HepG2 (cell line): ENCODE results near the gene RFTN1. TPM values are rescaled to one million over a fixed set of nuclear protein-coding genes. Genes with fewer than 3 reads are reported as not detected.

Experiments
- ATAC-seq: fragments of 200-7000 bp; cut with Tn5 transposase; 3 replicates; pipeline ENCODE4 v1.9.1; 2020; ENCODE audit warnings: mild to moderate bottlenecking, moderate library complexity
- BruUV-seq: library from RNA; stranded (reverse); fragments of 400-500 nt; replicated peaks from 2 replicates; lab custom pipeline; 2021; lab: Mats Ljungman, UMichigan
- CTCF ChIA-PET: fragments of 300-600 bp; formaldehyde crosslinking; extraction: SDS; loops from one replicate; lab custom pipeline; 2021; ENCODE audit warnings: low total read pairs, inconsistent platforms, low intra/inter-chr PET ratio; lab: Yijun Ruan, JAX
- POLR2A ChIA-PET: fragments of 350-600 bp; sonication (Branson Sonifier 250); formaldehyde crosslinking; loops from one replicate; lab custom pipeline; 2020; ENCODE audit warnings: antibody characterized with exemption, inconsistent platforms; lab: Yijun Ruan, JAX
- DNase-seq: peaks from one replicate; pipeline ENCODE4 v3.0.0-alpha.2; 2015; ENCODE audit warnings: low spot score
- FAIRE-seq: peaks from 3 replicates; lab custom pipeline; 2011; peaks lifted over from hg19 to GRCh38; lab: Jason Lieb, UNC
- H2AFZ ChIP-seq: one replicate; pipeline ENCODE4 v1.6.1; 2011; ENCODE audit warnings: low read length, inconsistent platforms
- H3K27ac ChIP-seq: fragments of 300-600 bp; 3 replicates; pipeline ENCODE4 v1.8.0; 2011; ENCODE audit warnings: mixed run types, mild to moderate bottlenecking, mixed read lengths, low read length, inconsistent platforms; ENCODE audit not compliant: insufficient read depth; ENCODE audit errors: extremely low read length
- H3K27me3 ChIP-seq, 2 experiments: fragments of 200-600 bp in 1 of 2; 2 replicates in 1 of 2; 3 replicates in 1 of 2; pipeline versions ENCODE4 v1.6.0 to v1.8.0; 2011; ENCODE audit warnings: low read length in 2 of 2, mild to moderate bottlenecking in 2 of 2, moderate library complexity in 2 of 2, inconsistent platforms in 1 of 2; ENCODE audit not compliant: insufficient read depth in 2 of 2, control insufficient read depth in 1 of 2
- H3K36me3 ChIP-seq, 2 experiments: fragments of 200-600 bp in 1 of 2; replicated peaks in 1 of 2; 2 replicates in 1 of 2; 3 replicates in 1 of 2; pipeline versions ENCODE4 v1.5.1 to v1.8.0; 2011; ENCODE audit warnings: low read length in 2 of 2, inconsistent platforms in 1 of 2; ENCODE audit not compliant: insufficient read depth in 2 of 2, control insufficient read depth in 1 of 2
- H3K4me1 ChIP-seq: 2 replicates; pipeline ENCODE4 v1.5.1; 2012; ENCODE audit warnings: low read length, inconsistent platforms; ENCODE audit not compliant: insufficient read depth
- H3K4me2 ChIP-seq: 2 replicates; pipeline ENCODE4 v1.6.0; 2011; ENCODE audit warnings: low read depth, low read length, inconsistent platforms
- H3K4me3 ChIP-seq, 3 experiments: fragments of 200-600 bp in 1 of 3; sonication (generic), shearing (Covaris generic) in 1 of 3; replicated peaks in 1 of 3; 2 replicates each; pipeline ENCODE4 v1.5.1; 2011 to 2016; ENCODE audit warnings: low read length in 3 of 3, inconsistent platforms in 2 of 3, low read depth in 2 of 3, mild to moderate bottlenecking in 2 of 3, control low read depth in 1 of 3, mixed read lengths in 1 of 3; ENCODE audit not compliant: insufficient read depth in 1 of 3
- H3K79me2 ChIP-seq: one replicate; pipeline ENCODE4 v1.6.1; 2011; ENCODE audit warnings: low read length, inconsistent platforms; ENCODE audit not compliant: insufficient read depth
- H3K9ac ChIP-seq: 2 replicates; pipeline ENCODE4 v1.6.0; 2011; ENCODE audit warnings: mild to moderate bottlenecking, low read depth, low read length, inconsistent platforms; ENCODE audit not compliant: insufficient read depth
- H3K9me3 ChIP-seq: 2 replicates; pipeline ENCODE4 v1.5.1; 2012; ENCODE audit warnings: mild to moderate bottlenecking, low read length
- H4K20me1 ChIP-seq: 2 replicates; pipeline ENCODE4 v1.6.0; 2011; ENCODE audit warnings: inconsistent platforms, mild to moderate bottlenecking, low read length, moderate library complexity; ENCODE audit not compliant: insufficient read depth
- BHLHE40 ChIP-seq: IDR thresholded peaks from 2 replicates; pipeline ENCODE4 v1.6.1; 2011; ENCODE audit warnings: low read length, improper control_type of control experiment
- HNRNPH1 ChIP-seq: fragments of 200-400 bp; formaldehyde crosslinking; optimal IDR thresholded peaks from 2 replicates; pipeline ENCODE3; 2017; ENCODE audit warnings: mild to moderate bottlenecking, low read depth, low read length
- IKZF4 ChIP-seq: sonication (generic); formaldehyde crosslinking; IDR thresholded peaks from 2 replicates; pipeline ENCODE4 v1.5.1; 2020; ENCODE audit warnings: borderline replicate concordance, mild to moderate bottlenecking, low read depth, missing genetic modification reagents; ENCODE audit errors: not compliant biosample characterization
- MTA1 ChIP-seq: sonication (generic); formaldehyde crosslinking; IDR thresholded peaks from 2 replicates; pipeline ENCODE4 v1.4.0; 2020; ENCODE audit warnings: missing genetic modification reagents, mild to moderate bottlenecking, borderline replicate concordance
- NFRKB ChIP-seq: fragments of 450-650 bp; IDR thresholded peaks from 2 replicates; pipeline ENCODE4 v1.6.1; 2017
- NR0B2 ChIP-seq: sonication (generic); formaldehyde crosslinking; IDR thresholded peaks from 2 replicates; pipeline ENCODE4 v1.4.0; 2020; ENCODE audit warnings: mild to moderate bottlenecking, missing genetic modification reagents
- YEATS4 ChIP-seq: sonication (generic); formaldehyde crosslinking; IDR thresholded peaks from 2 replicates; pipeline ENCODE4 v1.4.0; 2020; ENCODE audit warnings: missing genetic modification reagents, borderline replicate concordance
- ZEB1 ChIP-seq: IDR thresholded peaks from 2 replicates; pipeline ENCODE4 v1.6.1; 2012; ENCODE audit warnings: mild to moderate bottlenecking, low read depth, inconsistent platforms; ENCODE audit not compliant: insufficient replicate concordance
- ZFP36 ChIP-seq: fragments of 150-350 bp; IDR thresholded peaks from 2 replicates; pipeline ENCODE4 v1.6.1; 2018; ENCODE audit warnings: borderline replicate concordance, low read length, low read depth; ENCODE audit not compliant: partially characterized antibody
- ZNF264 ChIP-seq: sonication (generic); formaldehyde crosslinking; IDR thresholded peaks from 2 replicates; pipeline ENCODE4 v1.4.0; 2020; ENCODE audit warnings: missing genetic modification reagents
- ZNF329 ChIP-seq: sonication (generic); formaldehyde crosslinking; IDR thresholded peaks from 2 replicates; pipeline ENCODE4 v1.9.0; 2021; ENCODE audit warnings: low read depth, mild to moderate bottlenecking, missing genetic modification reagents
- ZNF343 ChIP-seq: sonication (generic); formaldehyde crosslinking; IDR thresholded peaks from 2 replicates; pipeline ENCODE4 v1.4.0; 2020; ENCODE audit warnings: mild to moderate bottlenecking, missing genetic modification reagents
- ZNF354B ChIP-seq: sonication (generic); formaldehyde crosslinking; IDR thresholded peaks from 2 replicates; pipeline ENCODE4 v1.8.0; 2022; ENCODE audit warnings: mild to moderate bottlenecking, missing genetic modification reagents
- ZNF550 ChIP-seq: sonication (generic); formaldehyde crosslinking; IDR thresholded peaks from 2 replicates; pipeline ENCODE4 v1.4.0; 2020; ENCODE audit warnings: mild to moderate bottlenecking, missing genetic modification reagents, borderline replicate concordance
- ZNF577 ChIP-seq: sonication (generic); formaldehyde crosslinking; IDR thresholded peaks from 2 replicates; pipeline ENCODE4 v1.4.0; 2020; ENCODE audit warnings: mild to moderate bottlenecking, low read depth, missing genetic modification reagents, borderline replicate concordance
- ZNF878 ChIP-seq: sonication (generic); formaldehyde crosslinking; IDR thresholded peaks from 2 replicates; pipeline ENCODE4 v1.8.1; 2023; ENCODE audit warnings: mild to moderate bottlenecking, missing genetic modification reagents, moderate library complexity
- ZXDC ChIP-seq: sonication (generic); formaldehyde crosslinking; IDR thresholded peaks from 2 replicates; pipeline ENCODE4 v1.5.0; 2020; ENCODE audit warnings: mild to moderate bottlenecking, missing genetic modification reagents
- WGBS: methylation state at CpG from one replicate; pipeline ENCODE4 v1.1.6; 2017; ENCODE audit warnings: low lambda C conversion rate; 5-methylcytosine and 5-hydroxymethylcytosine counted together
- in situ Hi-C: cut with HindIII; loops from 2 replicates; pipeline ENCODE4 v1.10.0; 2017; ENCODE audit warnings: low pct_unique_long_range_greater_than_20kb; ENCODE audit not compliant: extremely low pct_ligation_motif_present
- intact Hi-C: fragments of 100-400 bp; cut with micrococcal nuclease; formaldehyde crosslinking; loops from one replicate; pipeline ENCODE4 v1.10.0; 2022; ENCODE audit not compliant: unreplicated experiment
- polyA plus RNA-seq, 8 experiments: library from polyadenylated mRNA; depleted of rRNA in 3 of 8; stranded (reverse) in 7 of 8; unstranded in 1 of 8; fragments of >200 nt; fragmentation: Illumina TruSeq in 4 of 8; extraction: Trizol in 4 of 8; gene quantifications; 2 replicates each; pipeline versions ENCODE4 v1.2.1 to v1.2.3, GENCODE V29; 2011 to 2016; ENCODE audit warnings: low read depth in 4 of 8, missing spikeins in 1 of 8, mixed read lengths in 1 of 8; ENCODE audit not compliant: insufficient read depth in 1 of 8
- total RNA-seq, 5 experiments: library from RNA; depleted of rRNA; stranded (reverse); fragments of >200 nt; fragmentation: Illumina TruSeq; extraction: Trizol; gene quantifications; 2 replicates each; pipeline ENCODE4 v1.2.3, GENCODE V29; 2016; ENCODE audit warnings: low read depth in 1 of 5

The RFTN1 gene
- total and polyA plus RNA-seq, 2 of the 13 experiments (the other 11 are each of a cell fraction or from before 2014, with no cell fraction given): not detected

- 2% methylated on average over 5 of the region's 6 CpGs for WGBS
- no TSS peak for BruUV-seq
- Histone ChIP-seq H3K4me3 (no peak overlapping the region), H3K9me3 (no peaks in the 10 kb centered on the region), H3K27ac (no peak overlapping the region), H3K79me2 (no peaks in the 10 kb centered on the region), H3K27me3 (peaks cover 0 to 30% of the 10 kb centered on the region in 2 experiments; a peak in 4 of 5 replicates), H3K4me2 (no peak overlapping the region), H3K4me1 (no peaks in the 10 kb centered on the region), H2AFZ (no peak overlapping the region), H3K9ac (no peak overlapping the region), H4K20me1 (no peaks in the 10 kb centered on the region), H3K36me3 (no peaks in the 10 kb centered on the region)
- intact Hi-C loops (no loop called here), in situ Hi-C loops (no loop called here)
- DNase-seq (no peak), FAIRE-seq (no peak), ATAC-seq (no peak)
- TF ChIP-seq HNRNPH1: no peak
- no peak for TF ChIP-seq ZNF878 (CRISPR knock-in tag)
- no peak for TF ChIP-seq ZNF550
- TF ChIP-seq BHLHE40: no peak
- POLR2A ChIA-PET: no interaction called here
- CTCF ChIA-PET: no interaction called here
Observed at GRCh38 chr3:16486951-16487480, 26.5 kb downstream of the RFTN1 start.

GRCh38 chr3:16486201-16486600, 27.3 kb downstream of the RFTN1 start:
- H4K20me1 ChIP-seq: no peaks in the 10 kb centered on the region
- no peak overlapping the region for H3K4me2 ChIP-seq
- ChIA-PET POLR2A (no interaction called here), CTCF (no interaction called here)
- FAIRE-seq (no peak), ATAC-seq (no peak), DNase-seq (no peak)
- no peaks in the 10 kb centered on the region for H3K79me2 ChIP-seq
- no peaks in the 10 kb centered on the region for H3K4me1 ChIP-seq
- no peak overlapping the region for H2AFZ ChIP-seq
- intact Hi-C loops (no loop called here), in situ Hi-C loops (no loop called here)
- peaks cover 0 to 25% of the 10 kb centered on the region in 2 experiments for H3K27me3 ChIP-seq
- H3K27ac ChIP-seq: no peak overlapping the region
- no TSS peak for BruUV-seq
- TF ChIP-seq MTA1 (CRISPR knock-in tag) (no peak), ZNF354B (CRISPR knock-in tag) (no peak), ZFP36 (no peak), IKZF4 (CRISPR knock-in tag) (no peak), ZNF577 (CRISPR knock-in tag) (no peak), YEATS4 (CRISPR knock-in tag) (no peak), ZNF329 (CRISPR knock-in tag) (no peak), ZNF264 (CRISPR knock-in tag) (no peak), ZNF343 (CRISPR knock-in tag) (no peak), NFRKB (no peak), ZXDC (no peak), ZEB1 (no peak), NR0B2 (CRISPR knock-in tag) (no peak)
- no peaks in the 10 kb centered on the region for H3K9me3 ChIP-seq
- no peaks in the 10 kb centered on the region for H3K36me3 ChIP-seq
- 2% methylated on average over 2 of the region's 2 CpGs for WGBS
- no peak overlapping the region for H3K9ac ChIP-seq
- H3K4me3 ChIP-seq: no peak overlapping the region
